Right lobe of liver (tissue), 6 donors: Measurements from ENCODE around the gene BMP7. TPM values are rescaled to one million over a fixed set of nuclear protein-coding genes. Genes with fewer than 3 reads are reported as not detected.

Experiments
- ATAC-seq, 4 donors: fragments of 200-7000 bp; cut with Tn5 transposase; one replicate each; pipeline ENCODE4 v1.9.1; 2020; ENCODE audit warnings: mild to moderate bottlenecking in 4 of 4, moderate library complexity in 4 of 4
- DNase-seq, 3 donors: peaks; one replicate each; pipeline ENCODE4 v3.0.0-alpha.2; 2020
- H3K27ac ChIP-seq, 3 donors: fragments of 200-600 bp; one replicate each; pipeline ENCODE4 v1.8.0; 2022
- H3K27me3 ChIP-seq, 2 donors: fragments of 200-600 bp; one replicate each; pipeline ENCODE4 v1.8.0; 2022
- H3K36me3 ChIP-seq, 4 donors: fragments of 200-600 bp; sonication (generic) in 1 of 4; one replicate each; pipeline versions ENCODE4 v1.5.1 to v1.8.0; 2017 to 2022; ENCODE audit warnings: control low read depth in 1 of 4
- H3K4me1 ChIP-seq, 4 donors: fragments of 200-600 bp; sonication (generic) in 1 of 4; one replicate each; pipeline versions ENCODE4 v1.5.1 to v1.8.0; 2017 to 2022; ENCODE audit warnings: control low read depth in 1 of 4
- H3K4me3 ChIP-seq, 3 donors: fragments of 200-600 bp; one replicate each; pipeline ENCODE4 v1.8.0; 2022
- H3K9me3 ChIP-seq, 4 donors: fragments of 200-600 bp; sonication (generic) in 1 of 4; one replicate each; pipeline versions ENCODE4 v1.5.1 to v1.8.0; 2017 to 2022; ENCODE audit warnings: control low read depth in 1 of 4
- CTCF ChIP-seq, 4 donors: fragments of 200-600 bp in 3 of 4; fragments of 450-650 bp in 1 of 4; IDR thresholded peaks; one replicate each; pipeline versions ENCODE4 v1.5.1 to v1.8.0; 2016 to 2022; ENCODE audit warnings: antibody characterized with exemption in 4 of 4, mild to moderate bottlenecking in 2 of 4
- POLR2A ChIP-seq: fragments of 450-650 bp; IDR thresholded peaks from one replicate; pipeline ENCODE4 v1.6.1; 2017; ENCODE audit warnings: antibody characterized with exemption, mild to moderate bottlenecking
- WGBS: methylation state at CpG from one replicate; pipeline ENCODE4 v1.1.6; 2018; ENCODE audit warnings: low coverage, low lambda C conversion rate; ENCODE audit not compliant: insufficient coverage; ENCODE audit errors: missing lambda C conversion rate; 5-methylcytosine and 5-hydroxymethylcytosine counted together
- intact Hi-C, 2 donors: fragments of 100-400 bp; cut with DNase I; formaldehyde crosslinking; loops; one replicate each; pipeline versions ENCODE4 v1.11.2 to v1.14.1; 2022
- total RNA-seq, 6 experiments: library from RNA; depleted of rRNA in 2 of 6; stranded (reverse); fragments of >200 nt in 2 of 6; fragmentation: NEBNext Ultra II Directional in 3 of 6; extraction: Animal tissue kit (Norgen Biotek cat#: 25700) in 3 of 6; gene quantifications; one replicate each; pipeline versions ENCODE4 v1.1.0 to v1.2.4, GENCODE V29; 2016 to 2023
- donor health status: DM: no; HTN: yes; CAD: no.
- donor health status: DM: no; HTN: no; CAD: no.
- donor health status: DM: no; HTN: no; CAD: no.
- donor health status: DM: no; HTN: yes; CAD: no.
- donor health status: DM: no; HTN: yes; CAD: no.

Gene BMP7
- total RNA-seq, 6 experiments from 2014 or later: not detected

- Histone ChIP-seq H3K9me3 (no peaks in the 10 kb centered on the region), H3K4me3 (no peak overlapping the region), H3K4me1 (no peaks in the 10 kb centered on the region), H3K27me3 (no peaks in the 10 kb centered on the region), H3K27ac (no peak overlapping the region), H3K36me3 (no peaks in the 10 kb centered on the region)
- no peak for DNase-seq
- intact Hi-C loops: no loop called here
- no peak for ATAC-seq
- WGBS: 100% methylated on average over 1 of the region's 7 CpGs
- TF ChIP-seq CTCF (IDR thresholded peaks at IDR 0.05): no peak
- TF ChIP-seq POLR2A: no peak
These were observed 22.2 kb downstream of the BMP7 start for GRCh38 chr20:57244221-57244585.

GRCh38 chr20:57243480-57244220 lies 22.8 kb downstream of the BMP7 start:
- intact Hi-C loops: no loop called here
- DNase-seq: no peak
- Histone ChIP-seq H3K9me3 (no peaks in the 10 kb centered on the region), H3K4me3 (no peak overlapping the region), H3K4me1 (no peaks in the 10 kb centered on the region), H3K36me3 (no peaks in the 10 kb centered on the region), H3K27ac (no peak overlapping the region), H3K27me3 (no peaks in the 10 kb centered on the region)
- ATAC-seq: peak in 1 of 4 donors; percentile 20
- TF ChIP-seq POLR2A (no peak), CTCF (IDR thresholded peaks at IDR 0.05) (no peak)
- WGBS: 67% methylated on average over 5 of the region's 17 CpGs

GRCh38 chr20:57242414-57242813 lies 24.0 kb downstream of the BMP7 start:
- WGBS: 50% methylated on average over 2 of the region's 4 CpGs
- DNase-seq (no peak), ATAC-seq (no peak)
- TF ChIP-seq CTCF (IDR thresholded peaks at IDR 0.05): no peak
- TF ChIP-seq POLR2A: no peak
- no peak overlapping the region for H3K27ac ChIP-seq
- intact Hi-C loops: no loop called here
- H3K4me1 ChIP-seq: no peaks in the 10 kb centered on the region
- H3K4me3 ChIP-seq: no peak overlapping the region
- H3K36me3 ChIP-seq: no peaks in the 10 kb centered on the region
- no peaks in the 10 kb centered on the region for H3K27me3 ChIP-seq
- H3K9me3 ChIP-seq: no peaks in the 10 kb centered on the region

- intact Hi-C loops: no loop called here
- DNase-seq: no peak
- WGBS: 29% methylated on average over 4 of the region's 6 CpGs
These were observed 25.0 kb downstream of the BMP7 start for GRCh38 chr20:57241363-57241991.

More at GRCh38 chr20:57241363-57241991, 25.0 kb downstream of the BMP7 start:
- TF ChIP-seq CTCF (IDR thresholded peaks at IDR 0.05) (no peak), POLR2A (no peak)
- no peaks in the 10 kb centered on the region for H3K4me1 ChIP-seq
- no peaks in the 10 kb centered on the region for H3K9me3 ChIP-seq
- no peak for ATAC-seq
- H3K27me3 ChIP-seq: no peaks in the 10 kb centered on the region
- H3K27ac ChIP-seq: no peak overlapping the region
- H3K4me3 ChIP-seq: no peak overlapping the region
- no peaks in the 10 kb centered on the region for H3K36me3 ChIP-seq
